ENCODE data around the gene AMFR. TPM values are rescaled to one million over a fixed set of nuclear protein-coding genes. Genes with fewer than 3 reads are reported as not detected.

AMFR gene
- polyA plus RNA-seq, 1 donor (not counting 4 experiments of a cell fraction or from before 2014, with no cell fraction given): 36.9 TPM

DNA sequence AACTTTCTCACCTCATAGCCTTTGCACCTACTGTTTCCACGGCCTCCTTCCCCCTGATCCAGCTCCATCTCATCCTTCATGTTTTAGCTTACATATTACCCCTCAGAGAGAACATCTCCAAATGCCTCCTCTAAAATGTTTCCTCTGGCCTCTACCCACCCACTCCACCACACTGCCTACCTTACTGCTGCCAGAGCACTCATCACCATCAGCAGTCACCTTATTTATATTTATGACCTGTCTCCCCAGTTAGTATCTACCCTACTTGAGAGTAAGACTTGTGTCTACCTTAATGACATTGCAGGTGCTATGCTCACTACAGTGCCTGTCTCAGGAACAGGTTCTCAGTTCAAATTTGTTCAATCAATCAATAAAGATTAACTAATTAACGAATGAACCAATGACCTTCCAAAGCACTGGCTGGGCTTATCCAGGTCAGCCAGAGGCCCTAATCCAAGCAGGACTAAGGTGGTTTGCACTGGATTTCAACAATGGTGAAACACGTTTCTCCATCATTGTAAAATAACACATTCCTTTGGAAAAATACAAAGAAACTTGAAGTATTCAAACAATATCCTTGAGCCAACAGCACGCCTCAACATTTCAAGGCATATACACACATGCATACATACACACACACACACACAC, 41.1 kb downstream of the AMFR start:
- dilution Hi-C loops (cut with MboI; ENCODE audit: extremely low pct_ligation_motif_present, low sequenced_read_pairs): no loop called here
- Histone ChIP-seq H3K4me3 (ENCODE audit: control insufficient read depth in 2 of 3, extremely low read depth in 1 of 3, insufficient read depth in 2 of 3, low read depth in 1 of 3, low read length in 3 of 3) (no peak overlapping the region), H3K79me2 (ENCODE audit: control insufficient read depth, insufficient read depth, low read length) (no peaks in the 10 kb centered on the region), H2AFZ (ENCODE audit: control insufficient read depth, low read length) (no peak overlapping the region), H3K9me3 (ENCODE audit: control insufficient read depth, low read depth, low read length) (peaks cover 3% of the 10 kb centered on the region), H3K9ac (ENCODE audit: control insufficient read depth, extremely low read depth, insufficient read depth, low read length) (no peak overlapping the region), H3K4me1 (ENCODE audit: control insufficient read depth, extremely low read depth, insufficient read depth, low read length) (peaks cover 10% of the 10 kb centered on the region), H3K36me3 (ENCODE audit: control insufficient read depth in 2 of 2, extremely low read depth in 1 of 2, insufficient read depth in 2 of 2, low read length in 2 of 2) (peaks cover 6 to 9% of the 10 kb centered on the region in 2 experiments), H3K27ac (ENCODE audit: control insufficient read depth, insufficient read depth, low read length) (no peak overlapping the region), H3K4me2 (ENCODE audit: control insufficient read depth, extremely low read depth, insufficient read depth, low read depth, low read length) (no peak overlapping the region), H4K20me1 (ENCODE audit: control insufficient read depth, extremely low read depth, insufficient read depth, low read length) (no peaks in the 10 kb centered on the region), H3K27me3 (ENCODE audit: control insufficient read depth, extremely low read depth, insufficient read depth, low read length) (no peaks in the 10 kb centered on the region), H3K9me1 (ENCODE audit: control insufficient read depth, extremely low read depth, insufficient read depth, low read length) (no peaks in the 10 kb centered on the region)
- TF ChIP-seq EZH2 (IDR thresholded peaks at IDR 0.05; ENCODE audit: low read length): no peak
- TF ChIP-seq, protein P1, sequence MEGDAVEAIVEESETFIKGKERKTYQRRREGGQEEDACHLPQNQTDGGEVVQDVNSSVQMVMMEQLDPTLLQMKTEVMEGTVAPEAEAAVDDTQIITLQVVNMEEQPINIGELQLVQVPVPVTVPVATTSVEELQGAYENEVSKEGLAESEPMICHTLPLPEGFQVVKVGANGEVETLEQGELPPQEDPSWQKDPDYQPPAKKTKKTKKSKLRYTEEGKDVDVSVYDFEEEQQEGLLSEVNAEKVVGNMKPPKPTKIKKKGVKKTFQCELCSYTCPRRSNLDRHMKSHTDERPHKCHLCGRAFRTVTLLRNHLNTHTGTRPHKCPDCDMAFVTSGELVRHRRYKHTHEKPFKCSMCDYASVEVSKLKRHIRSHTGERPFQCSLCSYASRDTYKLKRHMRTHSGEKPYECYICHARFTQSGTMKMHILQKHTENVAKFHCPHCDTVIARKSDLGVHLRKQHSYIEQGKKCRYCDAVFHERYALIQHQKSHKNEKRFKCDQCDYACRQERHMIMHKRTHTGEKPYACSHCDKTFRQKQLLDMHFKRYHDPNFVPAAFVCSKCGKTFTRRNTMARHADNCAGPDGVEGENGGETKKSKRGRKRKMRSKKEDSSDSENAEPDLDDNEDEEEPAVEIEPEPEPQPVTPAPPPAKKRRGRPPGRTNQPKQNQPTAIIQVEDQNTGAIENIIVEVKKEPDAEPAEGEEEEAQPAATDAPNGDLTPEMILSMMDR (optimal IDR thresholded peaks at IDR 0.05 in 1 of 3, IDR thresholded peaks at IDR 0.05 in 1 of 3, conservative IDR thresholded peaks at IDR 0.05 in 1 of 3; ENCODE audit: extremely low read depth in 1 of 3, insufficient read depth in 2 of 3, low read length in 3 of 3): no peak
- no peak for DNase-seq (ENCODE audit: low read depth, low spot score)
- no peak for FAIRE-seq

DNA sequence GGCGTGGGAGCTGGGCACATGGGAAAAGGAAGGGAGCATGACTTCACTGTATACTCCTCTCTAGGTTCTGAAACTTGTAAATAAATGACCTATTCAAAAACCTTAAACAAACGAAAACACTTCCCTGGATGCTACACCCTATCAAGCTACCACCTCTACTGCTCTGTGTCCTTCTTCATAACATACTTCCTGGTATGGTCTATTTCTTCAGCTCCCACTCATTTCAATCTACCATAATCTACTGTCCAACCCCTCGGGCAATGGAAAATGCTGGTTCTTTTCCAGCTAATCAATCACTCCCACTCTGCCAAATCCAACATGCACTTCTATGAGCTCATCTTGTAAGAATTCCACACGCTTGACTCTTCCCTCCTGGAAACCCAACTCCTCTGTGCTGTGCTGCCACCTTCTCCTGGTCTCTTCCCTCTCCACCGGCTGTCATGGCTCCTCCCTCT, 42.4 kb downstream of the AMFR start:
- Histone ChIP-seq H2AFZ (ENCODE audit: control insufficient read depth, low read length) (no peak overlapping the region), H3K27ac (ENCODE audit: control insufficient read depth, insufficient read depth, low read length) (no peak overlapping the region), H3K36me3 (ENCODE audit: control insufficient read depth in 2 of 2, extremely low read depth in 1 of 2, insufficient read depth in 2 of 2, low read length in 2 of 2) (peaks cover 7 to 9% of the 10 kb centered on the region in 2 experiments), H4K20me1 (ENCODE audit: control insufficient read depth, extremely low read depth, insufficient read depth, low read length) (no peaks in the 10 kb centered on the region), H3K9me3 (ENCODE audit: control insufficient read depth, low read depth, low read length) (peaks cover 3% of the 10 kb centered on the region), H3K4me1 (ENCODE audit: control insufficient read depth, extremely low read depth, insufficient read depth, low read length) (peaks cover 10% of the 10 kb centered on the region), H3K4me3 (ENCODE audit: control insufficient read depth in 2 of 3, extremely low read depth in 1 of 3, insufficient read depth in 2 of 3, low read depth in 1 of 3, low read length in 3 of 3) (no peak overlapping the region), H3K9ac (ENCODE audit: control insufficient read depth, extremely low read depth, insufficient read depth, low read length) (no peak overlapping the region), H3K79me2 (ENCODE audit: control insufficient read depth, insufficient read depth, low read length) (no peaks in the 10 kb centered on the region), H3K9me1 (ENCODE audit: control insufficient read depth, extremely low read depth, insufficient read depth, low read length) (no peaks in the 10 kb centered on the region), H3K27me3 (ENCODE audit: control insufficient read depth, extremely low read depth, insufficient read depth, low read length) (no peaks in the 10 kb centered on the region), H3K4me2 (ENCODE audit: control insufficient read depth, extremely low read depth, insufficient read depth, low read depth, low read length) (no peak overlapping the region)
- dilution Hi-C loops (cut with MboI; ENCODE audit: extremely low pct_ligation_motif_present, low sequenced_read_pairs): no loop called here
- DNase-seq (ENCODE audit: low read depth, low spot score): peak; percentile 77
- FAIRE-seq: peak; percentile 90
- no peak for TF ChIP-seq EZH2 (IDR thresholded peaks at IDR 0.05; ENCODE audit: low read length)
- TF ChIP-seq, protein P1 (optimal IDR thresholded peaks at IDR 0.05 in 1 of 3, IDR thresholded peaks at IDR 0.05 in 1 of 3, conservative IDR thresholded peaks at IDR 0.05 in 1 of 3; ENCODE audit: extremely low read depth in 1 of 3, insufficient read depth in 2 of 3, low read length in 3 of 3): peak in 1 of 3 experiments; percentile 5

Measured in keratinocyte (primary cell).